GM12874 (cell line): ENCODE measurements around the gene GNAT2.

Source experiments
- CTCF ChIP-seq: IDR thresholded peaks from 2 replicates; pipeline ENCODE4 v1.5.1; 2011; ENCODE audit warnings: low read depth, mild to moderate bottlenecking, control low read depth, low read length, moderate library complexity; ENCODE audit not compliant: insufficient read depth

The GNAT2 gene

GRCh38 chr1:109629372-109630030 is 10.1 kb upstream of the GNAT2 start:
- no peak for TF ChIP-seq CTCF

- no peak for TF ChIP-seq CTCF
Observed at GRCh38 chr1:109628540-109629321, 9.3 kb upstream of the GNAT2 start.

- no peak for TF ChIP-seq CTCF
Observed at GRCh38 chr1:109627692-109628399, 8.4 kb upstream of the GNAT2 start.

- TF ChIP-seq CTCF: no peak
Observed at GRCh38 chr1:109626682-109627408, 7.4 kb upstream of the GNAT2 start.

- TF ChIP-seq CTCF: no peak
Observed at GRCh38 chr1:109625601-109626560, 6.5 kb upstream of the GNAT2 start.

- TF ChIP-seq CTCF: no peak
Observed at GRCh38 chr1:109625176-109625575, 5.8 kb upstream of the GNAT2 start.
